Frontal cortex (tissue), 4 donors: ENCODE data around the gene HGFAC. TPM values are rescaled to one million over a fixed set of nuclear protein-coding genes. Genes with fewer than 3 reads are reported as not detected.
"Not testable (repeated sequence)": the region's sequence is repeated elsewhere in the genome, so short reads cannot be mapped to it uniquely, and the experiment has no call there.

Experiments used
- DNase-seq, 2 donors: peaks; one replicate each; pipeline ENCODE4 v3.0.0; 2012; ENCODE audit warnings: low spot score in 2 of 2
- FAIRE-seq: peaks from 2 replicates; lab custom pipeline; 2012; peaks lifted over from hg19 to GRCh38; lab: Jason Lieb, UNC
- total RNA-seq: library from RNA; depleted of rRNA; stranded (reverse); fragments of >200 nt; gene quantifications from one replicate; pipeline ENCODE4 v1.2.3, GENCODE V29; 2014
- donor health status: control.
- donor health status: control.
- donor health status: control.

HGFAC gene
- total RNA-seq, 1 donor from 2014 or later = 1.6 TPM

- FAIRE-seq = no peak
Measured at GRCh38 chr4:3452376-3452775, 10.6 kb downstream of the HGFAC start.

GRCh38 chr4:3455596-3455995, 13.8 kb downstream of the HGFAC start:
- not testable (repeated sequence) for DNase-seq, FAIRE-seq

More at GRCh38 chr4:3452376-3452775, 10.6 kb downstream of the HGFAC start:
- no peak for DNase-seq

GRCh38 chr4:3458371-3458770, 16.6 kb downstream of the HGFAC start:
- FAIRE-seq = no peak
- no peak for DNase-seq

- DNase-seq, FAIRE-seq: not testable (repeated sequence)
Measured at GRCh38 chr4:3459156-3459555, 17.4 kb downstream of the HGFAC start.

GRCh38 chr4:3460926-3461325, 19.2 kb downstream of the HGFAC start:
- DNase-seq = no peak
- FAIRE-seq = no peak

- FAIRE-seq = no peak
- no peak for DNase-seq
Measured at GRCh38 chr4:3461515-3462291, 19.9 kb downstream of the HGFAC start.

- DNase-seq = no peak
- FAIRE-seq = no peak
Measured at GRCh38 chr4:3462321-3462789, 20.6 kb downstream of the HGFAC start.

- FAIRE-seq = no peak
- no peak for DNase-seq
Measured at GRCh38 chr4:3462790-3463415, 21.1 kb downstream of the HGFAC start, which contains the start of gene DOK7. Gene DOK7 (plus strand): TSS chr4:3463306. CDS start chr4:3463376, 70 bp downstream.

- FAIRE-seq = no peak
- no peak for DNase-seq
Measured at GRCh38 chr4:3463556-3464348, 22.0 kb downstream of the HGFAC start.

- DNase-seq = no peak
- FAIRE-seq = no peak
Measured at GRCh38 chr4:3464349-3464905, 22.7 kb downstream of the HGFAC start.

- FAIRE-seq = no peak
- DNase-seq = no peak
Measured at GRCh38 chr4:3464911-3465697, 23.3 kb downstream of the HGFAC start.

- no peak for FAIRE-seq
Measured at GRCh38 chr4:3465698-3466671, 24.2 kb downstream of the HGFAC start.

GRCh38 chr4:3466691-3467600, 25.2 kb downstream of the HGFAC start:
- no peak for DNase-seq
- no peak for FAIRE-seq

More at GRCh38 chr4:3465698-3466671, 24.2 kb downstream of the HGFAC start:
- DNase-seq = no peak

- no peak for DNase-seq
- FAIRE-seq = no peak
Measured at GRCh38 chr4:3467601-3468031, 25.8 kb downstream of the HGFAC start.

- FAIRE-seq (no peak), DNase-seq (no peak)
Measured at GRCh38 chr4:3468154-3468553, 26.4 kb downstream of the HGFAC start.

- FAIRE-seq (no peak), DNase-seq (no peak)
Measured at GRCh38 chr4:3468804-3469203, 27.0 kb downstream of the HGFAC start.
